Measurements from ENCODE around the gene PA2G4. TPM values are rescaled to one million over a fixed set of nuclear protein-coding genes. Genes with fewer than 3 reads are reported as not detected.
A peak's percentile ranks its signal among the peaks of the same experiment; 100 is the strongest.

The PA2G4 gene
- total RNA-seq, 1 donor from 2014 or later: 91.4 TPM

GRCh38 chr12:56122637-56123036 lies 18.3 kb downstream of the PA2G4 start:
- H3K27ac Mint-ChIP-seq: no peak overlapping the region
- peaks cover 40% of the 10 kb centered on the region for H3K4me1 Mint-ChIP-seq
- H3K36me3 Mint-ChIP-seq: peaks cover 2% of the 10 kb centered on the region
- TF ChIP-seq CTCF (IDR thresholded peaks at IDR 0.05; ENCODE audit: unreplicated experiment): no peak
- no peaks in the 10 kb centered on the region for H3K27me3 Mint-ChIP-seq (ENCODE audit: low read depth)
- H3K9me3 Mint-ChIP-seq: no peaks in the 10 kb centered on the region
- H3K4me3 Mint-ChIP-seq: no peak overlapping the region
- no peak for DNase-seq (ENCODE audit: low spot score in 2 of 2, unreplicated experiment in 2 of 2)

GRCh38 chr12:56124133-56124532 lies 19.8 kb downstream of the PA2G4 start:
- no peaks in the 10 kb centered on the region for H3K9me3 Mint-ChIP-seq
- H3K4me1 Mint-ChIP-seq: peaks cover 27% of the 10 kb centered on the region
- DNase-seq (ENCODE audit: low spot score in 2 of 2, unreplicated experiment in 2 of 2): no peak
- H3K36me3 Mint-ChIP-seq: no peaks in the 10 kb centered on the region
- H3K27me3 Mint-ChIP-seq (ENCODE audit: low read depth): no peaks in the 10 kb centered on the region
- H3K27ac Mint-ChIP-seq: peak overlapping the region; percentile 18
- H3K4me3 Mint-ChIP-seq: no peak overlapping the region
- no peak for TF ChIP-seq CTCF (IDR thresholded peaks at IDR 0.05; ENCODE audit: unreplicated experiment)

- Mint-ChIP-seq H3K4me3 (peak overlapping the region; percentile 95), H3K9me3 (no peaks in the 10 kb centered on the region), H3K4me1 (peaks cover 31% of the 10 kb centered on the region), H3K36me3 (peaks cover 10% of the 10 kb centered on the region), H3K27me3 (ENCODE audit: low read depth) (no peaks in the 10 kb centered on the region), H3K27ac (peak overlapping the region; percentile 97)
- no peak for TF ChIP-seq CTCF (IDR thresholded peaks at IDR 0.05; ENCODE audit: unreplicated experiment)
- DNase-seq (ENCODE audit: low spot score in 2 of 2, unreplicated experiment in 2 of 2): no peak
Measured at GRCh38 chr12:56126732-56127239, 22.4 kb downstream of the PA2G4 start.

- no peaks in the 10 kb centered on the region for H3K9me3 Mint-ChIP-seq
- no peak for TF ChIP-seq CTCF (IDR thresholded peaks at IDR 0.05; ENCODE audit: unreplicated experiment)
- peaks cover 31% of the 10 kb centered on the region for H3K4me1 Mint-ChIP-seq
- no peak for DNase-seq (ENCODE audit: low spot score in 2 of 2, unreplicated experiment in 2 of 2)
- peaks cover 17% of the 10 kb centered on the region for H3K36me3 Mint-ChIP-seq
- H3K27ac Mint-ChIP-seq: peak overlapping the region; percentile 97
- H3K4me3 Mint-ChIP-seq: peak overlapping the region; percentile 95
- H3K27me3 Mint-ChIP-seq (ENCODE audit: low read depth): no peaks in the 10 kb centered on the region
Measured at GRCh38 chr12:56127485-56127887, 23.1 kb downstream of the PA2G4 start.

GRCh38 chr12:56127888-56128669 lies 23.7 kb downstream of the PA2G4 start, which contains the start of gene ESYT1:
TSS of gene ESYT1 (plus strand) at chr12:56128267. CDS start at chr12:56128320, 53 bp downstream.
- DNase-seq (ENCODE audit: low spot score in 2 of 2, unreplicated experiment in 2 of 2): peak; percentile 94
- no peak for TF ChIP-seq CTCF (IDR thresholded peaks at IDR 0.05; ENCODE audit: unreplicated experiment)
- H3K4me1 Mint-ChIP-seq: peaks cover 31% of the 10 kb centered on the region

More at GRCh38 chr12:56127888-56128669, 23.7 kb downstream of the PA2G4 start, which contains the start of gene ESYT1:
- peak within 1 kb of the TSS; percentile 95 for H3K4me3 Mint-ChIP-seq
- H3K27me3 Mint-ChIP-seq (ENCODE audit: low read depth): no peaks in the 10 kb centered on the region
- no peaks in the 10 kb centered on the region for H3K9me3 Mint-ChIP-seq
- peak within 1 kb of the TSS; percentile 97 for H3K27ac Mint-ChIP-seq
- H3K36me3 Mint-ChIP-seq: peaks cover 18% of the 10 kb centered on the region

Data from mesothelial cell of epicardium (in vitro differentiated cells).